ENCODE measurements around the gene FASTK. TPM values are rescaled to one million over a fixed set of nuclear protein-coding genes. Genes with fewer than 3 reads are reported as not detected.
A peak's percentile ranks its signal among the peaks of the same experiment; 100 is the strongest.

Gene FASTK, protein sequence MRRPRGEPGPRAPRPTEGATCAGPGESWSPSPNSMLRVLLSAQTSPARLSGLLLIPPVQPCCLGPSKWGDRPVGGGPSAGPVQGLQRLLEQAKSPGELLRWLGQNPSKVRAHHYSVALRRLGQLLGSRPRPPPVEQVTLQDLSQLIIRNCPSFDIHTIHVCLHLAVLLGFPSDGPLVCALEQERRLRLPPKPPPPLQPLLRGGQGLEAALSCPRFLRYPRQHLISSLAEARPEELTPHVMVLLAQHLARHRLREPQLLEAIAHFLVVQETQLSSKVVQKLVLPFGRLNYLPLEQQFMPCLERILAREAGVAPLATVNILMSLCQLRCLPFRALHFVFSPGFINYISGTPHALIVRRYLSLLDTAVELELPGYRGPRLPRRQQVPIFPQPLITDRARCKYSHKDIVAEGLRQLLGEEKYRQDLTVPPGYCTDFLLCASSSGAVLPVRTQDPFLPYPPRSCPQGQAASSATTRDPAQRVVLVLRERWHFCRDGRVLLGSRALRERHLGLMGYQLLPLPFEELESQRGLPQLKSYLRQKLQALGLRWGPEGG
- 58.4 and 86.3 TPM in 2 replicates for total RNA-seq (2014; rRNA removed; shearing (Covaris generic))

DNA sequence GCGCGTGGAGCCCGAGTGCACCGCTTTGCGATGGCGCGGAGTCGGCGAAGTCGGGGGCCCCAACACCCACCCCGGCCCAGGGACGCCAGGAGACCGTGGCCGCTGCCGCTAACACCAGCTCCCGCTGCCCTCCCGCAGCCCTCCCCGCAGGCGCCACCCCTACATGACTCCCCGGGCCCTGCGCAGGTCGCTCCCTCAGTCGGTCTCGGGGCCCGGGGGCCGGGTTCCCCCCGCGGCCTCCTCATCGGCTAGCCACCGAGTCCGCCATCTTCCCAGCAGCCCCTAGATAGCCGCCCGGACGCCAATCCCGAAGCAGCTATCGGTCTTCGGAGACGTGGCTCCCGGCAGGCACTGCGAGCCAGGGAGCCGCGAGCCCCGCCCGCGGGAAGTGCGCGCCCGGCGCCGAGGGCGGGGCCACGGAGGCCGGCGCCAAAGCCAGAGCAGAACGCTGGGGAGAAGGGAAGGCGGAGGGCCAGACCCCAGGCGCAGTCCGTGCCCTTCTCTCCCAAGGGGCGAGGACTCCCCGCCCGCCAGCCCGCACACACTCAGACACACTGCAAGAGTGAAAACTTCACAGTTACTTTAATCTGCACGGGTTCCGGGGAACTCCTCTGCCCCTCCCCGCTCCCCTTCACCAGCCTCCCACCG is at the start of gene FASTK:
Gene FASTK (minus strand): TSS at position 288 of the 648 bp plus-strand sequence. CDS start 43 bp downstream, at position 245.
- Histone ChIP-seq H3K36me3 (replicated peaks; ENCODE audit: control insufficient read depth, insufficient read depth, low read length) (no peaks in the 10 kb centered on the region; the same call in 1 of the 2 replicates), H3K27me3 (ENCODE audit: control insufficient read depth, insufficient read depth, low read length) (peaks cover 5% of the 10 kb centered on the region; the same call in 1 of the 2 replicates), H3K4me3 (ENCODE audit: insufficient read depth, low read depth, low read length) (peak within 1 kb of the TSS; percentile 95)
- peak; percentile 98 for DNase-seq

GRCh38 chr7:151129960-151130591 is 49.5 kb upstream of the FASTK start:
- no peak for DNase-seq
- Histone ChIP-seq H3K4me3 (ENCODE audit: insufficient read depth, low read depth, low read length) (no peak overlapping the region), H3K36me3 (replicated peaks; ENCODE audit: control insufficient read depth, insufficient read depth, low read length) (peaks cover 9% of the 10 kb centered on the region), H3K27me3 (ENCODE audit: control insufficient read depth, insufficient read depth, low read length) (peaks cover 3% of the 10 kb centered on the region; the same call in 1 of the 2 replicates)

- Histone ChIP-seq H3K4me3 (ENCODE audit: insufficient read depth, low read depth, low read length) (no peak overlapping the region), H3K27me3 (ENCODE audit: control insufficient read depth, insufficient read depth, low read length) (peaks cover 3% of the 10 kb centered on the region; the same call in 1 of the 2 replicates), H3K36me3 (replicated peaks; ENCODE audit: control insufficient read depth, insufficient read depth, low read length) (peaks cover 7% of the 10 kb centered on the region)
- no peak for DNase-seq
Measured at GRCh38 chr7:151129117-151129959, 48.7 kb upstream of the FASTK start.

DNA sequence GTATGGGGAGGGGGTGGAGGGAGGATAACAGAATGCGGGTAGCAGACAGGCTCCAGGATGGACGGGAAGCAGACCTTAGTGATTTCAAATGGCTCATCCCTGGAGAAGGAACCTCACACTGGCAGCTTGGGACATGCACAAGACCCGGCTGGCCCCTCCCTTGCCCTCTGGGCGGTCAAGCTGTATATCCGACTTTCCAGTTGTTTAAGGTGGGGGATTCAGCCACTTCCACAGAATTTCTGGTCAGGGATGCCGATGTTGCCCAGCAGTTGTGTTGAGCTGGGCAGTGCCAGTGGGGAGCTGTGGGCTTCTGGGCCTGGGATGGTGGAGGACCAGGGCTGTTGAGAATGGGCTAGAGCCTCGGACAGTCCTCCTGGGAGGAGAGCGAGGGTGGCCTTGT is 48.1 kb upstream of the FASTK start:
- no peak for DNase-seq
- Histone ChIP-seq H3K27me3 (ENCODE audit: control insufficient read depth, insufficient read depth, low read length) (peaks cover 3% of the 10 kb centered on the region; the same call in 1 of the 2 replicates), H3K4me3 (ENCODE audit: insufficient read depth, low read depth, low read length) (no peak overlapping the region), H3K36me3 (replicated peaks; ENCODE audit: control insufficient read depth, insufficient read depth, low read length) (peaks cover 8% of the 10 kb centered on the region)

DNA sequence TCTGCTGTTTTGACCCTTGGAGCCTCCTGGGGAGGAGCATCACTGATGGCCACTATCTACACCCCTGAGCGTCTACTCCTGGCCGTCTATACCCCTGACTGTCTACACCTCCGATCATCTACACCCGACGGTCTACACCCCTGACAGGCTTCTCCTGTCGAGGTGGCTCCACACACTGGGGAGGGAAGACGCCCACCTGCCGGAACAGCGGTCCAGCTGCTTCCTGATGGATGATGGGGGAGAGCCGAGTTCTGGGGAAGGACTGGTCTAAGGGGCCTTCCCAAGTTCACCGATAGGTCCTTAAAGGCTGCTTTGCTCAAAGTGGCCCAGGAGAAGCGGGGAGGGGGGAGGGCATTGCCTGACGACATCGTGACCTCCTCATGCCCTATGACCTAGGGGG is 47.5 kb upstream of the FASTK start:
- Histone ChIP-seq H3K27me3 (ENCODE audit: control insufficient read depth, insufficient read depth, low read length) (peaks cover 3% of the 10 kb centered on the region; the same call in 1 of the 2 replicates), H3K4me3 (ENCODE audit: insufficient read depth, low read depth, low read length) (no peak overlapping the region), H3K36me3 (replicated peaks; ENCODE audit: control insufficient read depth, insufficient read depth, low read length) (peaks cover 8% of the 10 kb centered on the region)
- no peak for DNase-seq

DNA sequence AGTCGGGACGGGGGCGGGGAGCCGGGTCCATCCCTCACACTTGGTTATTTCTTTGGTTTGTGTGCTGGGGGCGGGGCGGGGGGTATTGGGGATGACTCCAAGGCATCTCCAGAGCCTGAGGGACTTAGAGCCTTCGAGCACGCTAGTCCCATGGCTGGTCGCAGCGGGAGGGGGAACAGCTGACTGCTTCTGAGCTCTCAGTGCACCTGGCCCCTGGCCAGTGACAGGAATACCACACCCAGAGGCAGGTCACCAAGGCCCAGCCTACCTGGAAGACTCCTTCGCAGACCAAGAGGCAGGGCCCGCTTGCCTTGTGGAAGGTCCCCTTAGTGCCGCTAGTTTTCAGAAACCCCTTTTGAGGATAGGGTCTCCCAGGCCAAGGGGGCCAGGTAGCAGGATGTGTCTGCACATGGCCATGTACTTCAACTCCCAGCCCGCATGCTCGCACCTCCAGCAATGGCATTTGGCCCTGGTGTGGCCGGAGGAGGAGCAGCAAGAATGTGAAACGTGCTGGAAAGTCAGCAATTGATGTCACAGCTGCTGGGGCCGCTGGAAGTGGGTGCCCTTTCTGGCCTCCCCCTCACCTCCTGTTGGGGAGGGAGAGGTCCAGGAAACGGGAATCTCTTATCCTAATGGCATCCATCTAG is 46.0 kb upstream of the FASTK start:
- peak; percentile 83 for DNase-seq
- Histone ChIP-seq H3K27me3 (ENCODE audit: control insufficient read depth, insufficient read depth, low read length) (peaks cover 3% of the 10 kb centered on the region; the same call in 1 of the 2 replicates), H3K36me3 (replicated peaks; ENCODE audit: control insufficient read depth, insufficient read depth, low read length) (peaks cover 8% of the 10 kb centered on the region), H3K4me3 (ENCODE audit: insufficient read depth, low read depth, low read length) (peak overlapping the region; percentile 47)

- Histone ChIP-seq H3K27me3 (ENCODE audit: control insufficient read depth, insufficient read depth, low read length) (peaks cover 3% of the 10 kb centered on the region; the same call in 1 of the 2 replicates), H3K36me3 (replicated peaks; ENCODE audit: control insufficient read depth, insufficient read depth, low read length) (peaks cover 8% of the 10 kb centered on the region), H3K4me3 (ENCODE audit: insufficient read depth, low read depth, low read length) (peak overlapping the region; percentile 47)
- DNase-seq, result peak; percentile 95
Measured at GRCh38 chr7:151125846-151126481, 45.4 kb upstream of the FASTK start.

- H3K27me3 ChIP-seq (ENCODE audit: control insufficient read depth, insufficient read depth, low read length), result peaks cover 3% of the 10 kb centered on the region; the same call in 1 of the 2 replicates
- peaks cover 9% of the 10 kb centered on the region for H3K36me3 ChIP-seq (replicated peaks; ENCODE audit: control insufficient read depth, insufficient read depth, low read length)
- H3K4me3 ChIP-seq (ENCODE audit: insufficient read depth, low read depth, low read length), result peak overlapping the region; percentile 47
- DNase-seq, result peak; percentile 97
Measured at GRCh38 chr7:151125470-151125845, 44.8 kb upstream of the FASTK start.

DNA sequence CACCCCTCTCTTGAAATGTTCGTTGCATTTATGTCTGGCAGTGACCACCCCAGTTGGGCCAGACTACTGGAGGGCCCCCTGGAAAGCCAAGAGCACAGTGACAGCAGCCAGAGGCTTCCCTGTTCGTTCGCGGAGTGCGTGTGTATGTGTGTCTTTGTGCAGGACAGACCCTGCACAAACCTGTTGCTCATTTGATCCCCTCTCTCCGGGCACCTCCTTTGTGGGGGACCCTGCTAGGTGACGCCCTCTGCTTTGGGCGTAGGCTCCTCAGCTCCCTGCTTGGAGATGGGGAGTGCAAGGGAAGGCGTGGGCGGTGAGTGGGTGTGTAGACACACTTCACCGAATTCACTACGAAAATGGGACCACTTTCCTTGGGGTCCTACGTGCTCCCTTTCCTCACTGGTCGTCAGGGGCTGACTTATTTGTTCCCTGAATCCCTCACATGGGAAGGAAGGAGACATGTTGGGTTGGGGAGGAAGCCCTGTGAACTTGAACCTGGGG is 44.3 kb upstream of the FASTK start:
- Histone ChIP-seq H3K36me3 (replicated peaks; ENCODE audit: control insufficient read depth, insufficient read depth, low read length) (peaks cover 7% of the 10 kb centered on the region), H3K4me3 (ENCODE audit: insufficient read depth, low read depth, low read length) (peak overlapping the region; percentile 47; the same call in 1 of the 2 replicates), H3K27me3 (ENCODE audit: control insufficient read depth, insufficient read depth, low read length) (peaks cover 3% of the 10 kb centered on the region; the same call in 1 of the 2 replicates)
- no peak for DNase-seq

- Histone ChIP-seq H3K36me3 (replicated peaks; ENCODE audit: control insufficient read depth, insufficient read depth, low read length) (peaks cover 8% of the 10 kb centered on the region), H3K4me3 (ENCODE audit: insufficient read depth, low read depth, low read length) (no peak overlapping the region), H3K27me3 (ENCODE audit: control insufficient read depth, insufficient read depth, low read length) (peaks cover 3% of the 10 kb centered on the region; the same call in 1 of the 2 replicates)
- DNase-seq, result no peak
Measured at GRCh38 chr7:151124481-151124880, 43.9 kb upstream of the FASTK start.

- DNase-seq, result peak; percentile 97
- peaks cover 3% of the 10 kb centered on the region; the same call in 1 of the 2 replicates for H3K27me3 ChIP-seq (ENCODE audit: control insufficient read depth, insufficient read depth, low read length)
- H3K36me3 ChIP-seq (replicated peaks; ENCODE audit: control insufficient read depth, insufficient read depth, low read length), result peaks cover 13% of the 10 kb centered on the region
- no peak overlapping the region for H3K4me3 ChIP-seq (ENCODE audit: insufficient read depth, low read depth, low read length)
Measured at GRCh38 chr7:151123822-151124464, 43.3 kb upstream of the FASTK start.

- DNase-seq, result peak; percentile 71
- no peak overlapping the region for H3K4me3 ChIP-seq (ENCODE audit: insufficient read depth, low read depth, low read length)
- peaks cover 3% of the 10 kb centered on the region; the same call in 1 of the 2 replicates for H3K27me3 ChIP-seq (ENCODE audit: control insufficient read depth, insufficient read depth, low read length)
- peaks cover 13% of the 10 kb centered on the region for H3K36me3 ChIP-seq (replicated peaks; ENCODE audit: control insufficient read depth, insufficient read depth, low read length)
Measured at GRCh38 chr7:151123158-151123821, 42.7 kb upstream of the FASTK start.
